Measurements from ENCODE around the gene CCR2.
"Not testable (repeated sequence)": the region's sequence is repeated elsewhere in the genome, so short reads cannot be mapped to it uniquely, and the experiment has no call there.

Gene CCR2

DNA sequence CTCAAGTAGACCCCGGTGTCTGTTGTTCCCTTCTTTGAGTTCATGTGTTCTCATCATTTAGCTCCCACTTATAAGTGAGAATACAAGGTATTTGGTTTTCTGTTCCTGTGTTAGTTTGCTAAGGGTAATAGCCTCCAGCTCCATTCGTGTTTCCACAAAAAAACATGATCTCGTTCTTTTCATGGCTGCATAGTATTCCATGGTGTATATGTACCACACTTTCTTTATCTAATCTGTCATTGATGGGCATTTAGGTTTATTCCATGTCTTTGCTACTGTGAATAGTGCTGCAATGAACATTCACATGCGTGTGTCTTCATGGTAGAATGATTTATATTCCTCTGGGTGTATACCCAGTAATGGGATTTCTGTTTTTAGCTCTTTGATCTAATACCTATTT lies 49.0 kb downstream of the CCR2 start:
- H3K27ac ChIP-seq (ENCODE audit: extremely low read depth, low read depth, low read length); H3K4me3 ChIP-seq (ENCODE audit: low read depth, low read length); H3K36me3 ChIP-seq (ENCODE audit: control insufficient read depth in 2 of 2, insufficient read depth in 1 of 2, low read length in 2 of 2); POLR2A ChIA-PET; H3K9me3 ChIP-seq (ENCODE audit: control insufficient read depth, insufficient read depth, low read depth, low read length); H3K4me1 ChIP-seq (ENCODE audit: control insufficient read depth, insufficient read depth, low read length): not testable (repeated sequence)
- CTCF ChIA-PET: interaction anchor here (0.6 kb wide), 1 partner anchor 368 kb away, joined by 3 read pairs; no protein-coding TSS in a partner anchor
- TF ChIP-seq ZNF146 (tag by site-specific recombination; IDR thresholded peaks at IDR 0.05): peak; percentile 82

DNA sequence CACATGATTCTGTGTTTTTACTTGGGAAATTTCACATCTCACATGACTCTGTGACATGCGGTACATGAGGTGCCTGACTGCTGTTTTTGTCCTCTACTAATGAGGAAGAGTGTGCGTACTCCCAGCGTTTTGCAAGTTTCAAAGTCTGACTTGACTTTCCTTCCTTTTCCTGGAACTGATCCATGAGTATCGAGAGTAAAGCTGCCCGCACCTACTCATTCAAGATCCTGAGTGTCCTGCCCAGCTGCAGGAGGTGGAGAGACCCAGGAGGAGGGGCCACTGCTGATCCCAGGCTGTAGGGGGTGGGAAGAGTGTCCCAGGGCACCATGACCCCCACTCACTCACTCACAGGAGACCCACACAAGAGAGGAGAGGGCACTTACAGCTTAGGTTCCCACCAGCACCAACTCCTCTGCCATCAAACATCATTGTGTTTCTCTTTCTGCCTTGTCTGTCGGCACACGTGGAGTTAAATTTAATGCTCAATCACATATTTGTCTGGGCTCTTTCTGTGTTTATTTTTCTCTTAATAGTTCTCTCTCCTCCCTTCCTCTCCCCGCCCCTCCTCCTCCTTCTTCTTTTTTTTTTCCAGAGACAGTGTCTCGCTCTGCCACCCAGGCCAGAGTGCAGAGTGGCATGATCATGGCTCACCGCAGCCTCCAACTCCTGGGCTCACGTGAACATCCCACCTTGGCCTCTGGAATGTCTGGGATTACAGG lies 51.5 kb downstream of the CCR2 start:
- TF ChIP-seq ZNF571 (tag by site-specific recombination; IDR thresholded peaks at IDR 0.05) (no peak), ZNF555 (tag by site-specific recombination; conservative IDR thresholded peaks at IDR 0.05) (no peak)
- Histone ChIP-seq H3K4me3 (ENCODE audit: low read depth, low read length) (no peak overlapping the region), H3K27ac (ENCODE audit: extremely low read depth, low read depth, low read length) (no peak overlapping the region), H3K4me1 (ENCODE audit: control insufficient read depth, insufficient read depth, low read length) (no peaks in the 10 kb centered on the region), H3K9me3 (ENCODE audit: control insufficient read depth, insufficient read depth, low read depth, low read length) (no peaks in the 10 kb centered on the region), H3K36me3 (ENCODE audit: control insufficient read depth in 2 of 2, insufficient read depth in 1 of 2, low read length in 2 of 2) (no peaks in the 10 kb centered on the region)
- ChIA-PET POLR2A (no interaction called here), CTCF (no interaction called here)

DNA sequence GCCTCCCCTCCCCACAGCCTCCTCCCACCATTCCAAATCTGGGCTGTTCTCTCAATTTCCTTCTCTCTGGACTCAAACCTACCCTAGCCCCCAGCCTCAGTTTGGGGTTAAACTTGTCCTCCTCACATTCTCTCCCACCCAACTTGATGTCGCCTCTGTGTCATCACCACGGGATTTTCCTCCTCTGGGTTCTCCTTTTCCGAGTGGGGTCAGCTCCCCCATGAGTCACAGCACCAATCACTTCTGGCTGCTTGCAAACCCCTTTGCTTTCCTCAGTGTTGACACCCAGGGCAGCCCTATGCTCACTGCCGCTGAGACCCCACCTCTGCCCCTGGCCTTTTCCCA lies 52.5 kb downstream of the CCR2 start:
- H3K36me3 ChIP-seq (ENCODE audit: control insufficient read depth in 2 of 2, insufficient read depth in 1 of 2, low read length in 2 of 2): no peaks in the 10 kb centered on the region
- TF ChIP-seq EGR2 (tag by site-specific recombination; IDR thresholded peaks at IDR 0.05; ENCODE audit: low read depth): 0 out of 2 replicates have a peak, but pooled peaks have one; percentile 24
- TF ChIP-seq ZNF114 (tag by site-specific recombination; IDR thresholded peaks at IDR 0.05): no peak
- POLR2A ChIA-PET: no interaction called here
- no peaks in the 10 kb centered on the region for H3K9me3 ChIP-seq (ENCODE audit: control insufficient read depth, insufficient read depth, low read depth, low read length)
- CTCF ChIA-PET: no interaction called here
- H3K27ac ChIP-seq (ENCODE audit: extremely low read depth, low read depth, low read length): no peak overlapping the region
- no peak overlapping the region for H3K4me3 ChIP-seq (ENCODE audit: low read depth, low read length)
- H3K4me1 ChIP-seq (ENCODE audit: control insufficient read depth, insufficient read depth, low read length): no peaks in the 10 kb centered on the region

DNA sequence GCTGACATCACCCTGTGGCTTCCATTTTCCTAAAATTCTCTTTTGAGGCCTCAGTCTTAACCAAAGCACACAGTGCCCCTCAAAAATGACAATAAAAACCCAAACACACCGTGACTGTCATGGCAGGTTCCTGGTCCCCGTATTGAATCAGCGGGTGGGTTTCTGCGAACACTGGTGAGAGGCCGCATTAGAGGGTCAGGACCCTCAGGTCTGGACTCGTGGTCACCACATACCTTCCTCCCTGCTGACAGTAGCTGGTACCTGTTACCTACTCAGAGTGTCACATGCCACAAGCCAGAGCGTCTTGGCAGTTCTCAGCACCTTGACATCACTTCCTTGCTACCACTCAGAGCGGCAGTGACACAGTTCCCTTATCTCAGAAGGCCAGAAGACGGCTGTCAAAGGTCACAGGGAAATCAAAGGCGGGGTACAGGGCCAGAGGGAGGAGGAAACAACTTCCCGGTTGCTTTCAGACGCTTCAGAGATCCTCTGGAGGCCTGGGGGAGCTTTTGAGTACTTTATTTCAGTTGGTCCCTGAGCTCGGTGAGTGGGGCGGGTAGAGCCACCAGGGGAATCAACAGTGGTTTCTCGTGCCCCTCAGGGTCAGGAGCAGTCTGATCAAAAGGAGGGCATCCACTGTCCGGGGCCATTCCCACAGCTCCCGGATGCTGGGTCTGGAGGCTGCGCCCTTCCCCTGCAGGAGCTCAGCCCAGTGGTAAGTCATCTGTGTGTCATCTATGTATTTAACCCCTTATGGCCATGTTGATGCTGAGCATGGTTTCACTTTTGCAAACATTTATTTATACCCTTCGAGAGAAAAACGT lies 53.1 kb downstream of the CCR2 start, which contains the start of the genes CCR5AS and CCRL2:
CCR5AS (minus strand) TSS at position 279 of the 824 bp plus-strand sequence.
CCRL2 (plus strand) TSS at position 472 of the 824 bp plus-strand sequence. CDS start 821 bp downstream, outside the sequence.
- CTCF ChIA-PET: interaction anchor here (0.6 to 1.2 kb wide), 3 partner anchors 27 to 191 kb away, joined by 3 to 6 read pairs (median 3); no protein-coding TSS in a partner anchor
- POLR2A ChIA-PET: no interaction called here
- H3K4me3 ChIP-seq (ENCODE audit: low read depth, low read length): no peak within 1 kb of the TSS

More for the DNA sequence above, 53.1 kb downstream of the CCR2 start, which contains the start of the genes CCR5AS and CCRL2:
- Histone ChIP-seq H3K9me3 (ENCODE audit: control insufficient read depth, insufficient read depth, low read depth, low read length) (no peaks in the 10 kb centered on the region), H3K27ac (ENCODE audit: extremely low read depth, low read depth, low read length) (no peak within 1 kb of the TSS), H3K36me3 (ENCODE audit: control insufficient read depth in 2 of 2, insufficient read depth in 1 of 2, low read length in 2 of 2) (no peaks in the 10 kb centered on the region), H3K4me1 (ENCODE audit: control insufficient read depth, insufficient read depth, low read length) (no peaks in the 10 kb centered on the region)
- TF ChIP-seq HOXD13 (CRISPR knock-in tag; IDR thresholded peaks at IDR 0.05; ENCODE audit: borderline replicate concordance): no peak
- TF ChIP-seq, protein P1, sequence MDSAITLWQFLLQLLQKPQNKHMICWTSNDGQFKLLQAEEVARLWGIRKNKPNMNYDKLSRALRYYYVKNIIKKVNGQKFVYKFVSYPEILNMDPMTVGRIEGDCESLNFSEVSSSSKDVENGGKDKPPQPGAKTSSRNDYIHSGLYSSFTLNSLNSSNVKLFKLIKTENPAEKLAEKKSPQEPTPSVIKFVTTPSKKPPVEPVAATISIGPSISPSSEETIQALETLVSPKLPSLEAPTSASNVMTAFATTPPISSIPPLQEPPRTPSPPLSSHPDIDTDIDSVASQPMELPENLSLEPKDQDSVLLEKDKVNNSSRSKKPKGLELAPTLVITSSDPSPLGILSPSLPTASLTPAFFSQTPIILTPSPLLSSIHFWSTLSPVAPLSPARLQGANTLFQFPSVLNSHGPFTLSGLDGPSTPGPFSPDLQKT (IDR thresholded peaks at IDR 0.05; ENCODE audit: borderline replicate concordance, low read depth, low read length): no peak
- no peak for TF ChIP-seq HOXC10 (CRISPR knock-in tag; IDR thresholded peaks at IDR 0.05)
- TF ChIP-seq, protein P2, sequence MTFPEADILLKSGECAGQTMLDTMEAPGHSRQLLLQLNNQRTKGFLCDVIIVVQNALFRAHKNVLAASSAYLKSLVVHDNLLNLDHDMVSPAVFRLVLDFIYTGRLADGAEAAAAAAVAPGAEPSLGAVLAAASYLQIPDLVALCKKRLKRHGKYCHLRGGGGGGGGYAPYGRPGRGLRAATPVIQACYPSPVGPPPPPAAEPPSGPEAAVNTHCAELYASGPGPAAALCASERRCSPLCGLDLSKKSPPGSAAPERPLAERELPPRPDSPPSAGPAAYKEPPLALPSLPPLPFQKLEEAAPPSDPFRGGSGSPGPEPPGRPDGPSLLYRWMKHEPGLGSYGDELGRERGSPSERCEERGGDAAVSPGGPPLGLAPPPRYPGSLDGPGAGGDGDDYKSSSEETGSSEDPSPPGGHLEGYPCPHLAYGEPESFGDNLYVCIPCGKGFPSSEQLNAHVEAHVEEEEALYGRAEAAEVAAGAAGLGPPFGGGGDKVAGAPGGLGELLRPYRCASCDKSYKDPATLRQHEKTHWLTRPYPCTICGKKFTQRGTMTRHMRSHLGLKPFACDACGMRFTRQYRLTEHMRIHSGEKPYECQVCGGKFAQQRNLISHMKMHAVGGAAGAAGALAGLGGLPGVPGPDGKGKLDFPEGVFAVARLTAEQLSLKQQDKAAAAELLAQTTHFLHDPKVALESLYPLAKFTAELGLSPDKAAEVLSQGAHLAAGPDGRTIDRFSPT (tag by site-specific recombination; IDR thresholded peaks at IDR 0.05): no peak
- TF ChIP-seq ZNF677 (tag by site-specific recombination; IDR thresholded peaks at IDR 0.05): no peak
- TF ChIP-seq ZNF174 (tag by site-specific recombination; IDR thresholded peaks at IDR 0.05): no peak
- TF ChIP-seq, protein P3, sequence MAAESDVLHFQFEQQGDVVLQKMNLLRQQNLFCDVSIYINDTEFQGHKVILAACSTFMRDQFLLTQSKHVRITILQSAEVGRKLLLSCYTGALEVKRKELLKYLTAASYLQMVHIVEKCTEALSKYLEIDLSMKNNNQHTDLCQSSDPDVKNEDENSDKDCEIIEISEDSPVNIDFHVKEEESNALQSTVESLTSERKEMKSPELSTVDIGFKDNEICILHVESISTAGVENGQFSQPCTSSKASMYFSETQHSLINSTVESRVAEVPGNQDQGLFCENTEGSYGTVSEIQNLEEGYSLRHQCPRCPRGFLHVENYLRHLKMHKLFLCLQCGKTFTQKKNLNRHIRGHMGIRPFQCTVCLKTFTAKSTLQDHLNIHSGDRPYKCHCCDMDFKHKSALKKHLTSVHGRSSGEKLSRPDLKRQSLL (tag by site-specific recombination; IDR thresholded peaks at IDR 0.05): no peak
- no peak for TF ChIP-seq ZXDB (tag by site-specific recombination; IDR thresholded peaks at IDR 0.05)
- no peak for TF ChIP-seq ZNF211 (tag by site-specific recombination; IDR thresholded peaks at IDR 0.05; ENCODE audit: low read depth)
- TF ChIP-seq, protein P4, sequence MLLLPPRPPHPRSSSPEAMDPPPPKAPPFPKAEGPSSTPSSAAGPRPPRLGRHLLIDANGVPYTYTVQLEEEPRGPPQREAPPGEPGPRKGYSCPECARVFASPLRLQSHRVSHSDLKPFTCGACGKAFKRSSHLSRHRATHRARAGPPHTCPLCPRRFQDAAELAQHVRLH (tag by site-specific recombination; IDR thresholded peaks at IDR 0.05): no peak
- no peak for TF ChIP-seq ZFP3 (tag by site-specific recombination; IDR thresholded peaks at IDR 0.05; ENCODE audit: low read depth)
- no peak for TF ChIP-seq ZSCAN23 (tag by site-specific recombination; IDR thresholded peaks at IDR 0.05)
- no peak for TF ChIP-seq ZNF202 (tag by site-specific recombination; IDR thresholded peaks at IDR 0.05; ENCODE audit: borderline replicate concordance)
- TF ChIP-seq FEZF1 (tag by site-specific recombination; IDR thresholded peaks at IDR 0.05): no peak

Measured in HEK293 (cell line).